Rectal smooth muscle tissue (tissue), 1 donor: Measurements from ENCODE around the gene SEMA4A.
"Not testable (repeated sequence)": the region's sequence is repeated elsewhere in the genome, so short reads cannot be mapped to it uniquely, and the experiment has no call there.

Source experiments
- H3K27ac ChIP-seq: one replicate; pipeline ENCODE4 v1.7.0; 2013; ENCODE audit warnings: low read depth, low read length, inconsistent platforms
- H3K27me3 ChIP-seq: one replicate; pipeline ENCODE4 v1.7.0; 2013; ENCODE audit warnings: low read length; ENCODE audit not compliant: control insufficient read depth, insufficient read depth
- H3K36me3 ChIP-seq: one replicate; pipeline ENCODE4 v1.7.0; 2013; ENCODE audit warnings: low read length; ENCODE audit not compliant: control insufficient read depth, insufficient read depth
- H3K4me1 ChIP-seq: one replicate; pipeline ENCODE4 v1.7.0; 2013; ENCODE audit warnings: low read length; ENCODE audit not compliant: control insufficient read depth, insufficient read depth
- H3K4me3 ChIP-seq: one replicate; pipeline ENCODE4 v1.7.0; 2013; ENCODE audit warnings: low read length
- H3K9ac ChIP-seq: one replicate; pipeline ENCODE4 v1.7.0; 2013; ENCODE audit warnings: low read length

The SEMA4A gene

DNA sequence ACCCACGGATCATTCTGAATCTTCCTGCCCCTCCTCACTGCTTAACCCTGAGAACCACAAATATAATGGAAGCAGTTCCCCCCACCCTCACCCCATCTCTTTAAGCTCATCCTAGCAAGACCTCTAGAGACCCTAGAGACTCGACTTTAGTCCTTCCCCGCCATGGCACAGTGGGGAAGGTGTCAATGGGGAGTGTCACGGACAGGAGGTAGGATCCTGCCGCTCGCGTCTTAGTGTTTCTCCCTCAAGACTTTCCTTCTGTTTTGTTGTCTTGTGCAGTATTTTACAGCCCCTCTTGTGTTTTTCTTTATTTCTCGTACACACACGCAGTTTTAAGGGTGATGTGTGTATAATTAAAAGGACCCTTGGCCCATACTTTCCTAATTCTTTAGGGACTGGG lies 58.7 kb downstream of the SEMA4A start:
- Histone ChIP-seq H3K4me3 (peak overlapping the region; percentile 95), H3K36me3 (peaks cover 13% of the 10 kb centered on the region), H3K27ac (peak overlapping the region; percentile 98), H3K9ac (peak overlapping the region; percentile 62), H3K27me3 (no peaks in the 10 kb centered on the region), H3K4me1 (peaks cover 11% of the 10 kb centered on the region)

DNA sequence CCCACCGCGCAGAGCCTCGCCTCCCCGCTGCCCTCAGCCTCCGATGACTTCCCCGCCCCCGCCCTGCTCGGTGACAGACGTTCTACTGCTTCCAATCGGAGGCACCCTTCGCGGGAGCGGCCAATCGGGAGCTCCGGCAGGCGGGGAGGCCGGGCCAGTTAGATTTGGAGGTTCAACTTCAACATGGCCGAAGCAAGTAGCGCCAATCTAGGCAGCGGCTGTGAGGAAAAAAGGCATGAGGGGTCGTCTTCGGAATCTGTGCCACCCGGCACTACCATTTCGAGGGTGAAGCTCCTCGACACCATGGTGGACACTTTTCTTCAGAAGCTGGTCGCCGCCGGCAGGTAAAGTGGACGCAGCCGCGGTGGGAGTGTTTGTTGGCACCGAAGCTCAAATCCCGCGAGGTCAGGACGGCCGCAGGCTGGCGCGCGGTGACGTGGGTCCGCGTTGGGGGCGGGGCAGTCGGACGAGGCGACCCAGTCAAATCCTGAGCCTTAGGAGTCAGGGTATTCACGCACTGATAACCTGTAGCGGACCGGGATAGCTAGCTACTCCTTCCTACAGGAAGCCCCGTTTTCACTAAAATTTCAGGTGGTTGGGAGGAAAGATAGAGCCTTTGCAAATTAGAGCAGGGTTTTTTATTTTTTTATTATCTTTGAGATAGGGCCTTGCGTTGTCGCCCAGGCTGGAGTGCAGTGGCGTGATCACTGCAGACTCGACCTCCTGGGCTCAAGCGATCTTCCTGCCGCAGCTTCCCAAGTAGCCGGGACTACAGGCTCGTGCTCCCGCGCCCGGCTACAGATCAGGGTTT lies 59.7 kb downstream of the SEMA4A start, which contains the start of gene PMF1:
PMF1 (plus strand) TSS at position 175 of the 811 bp plus-strand sequence; CDS start at position 184, 9 bp downstream.
- Histone ChIP-seq H3K9ac (peak within 1 kb of the TSS; percentile 99), H3K4me1 (peaks cover 11% of the 10 kb centered on the region), H3K27me3 (no peaks in the 10 kb centered on the region), H3K36me3 (peaks cover 13% of the 10 kb centered on the region), H3K4me3 (peak within 1 kb of the TSS; percentile 95), H3K27ac (peak within 1 kb of the TSS; percentile 98)

DNA sequence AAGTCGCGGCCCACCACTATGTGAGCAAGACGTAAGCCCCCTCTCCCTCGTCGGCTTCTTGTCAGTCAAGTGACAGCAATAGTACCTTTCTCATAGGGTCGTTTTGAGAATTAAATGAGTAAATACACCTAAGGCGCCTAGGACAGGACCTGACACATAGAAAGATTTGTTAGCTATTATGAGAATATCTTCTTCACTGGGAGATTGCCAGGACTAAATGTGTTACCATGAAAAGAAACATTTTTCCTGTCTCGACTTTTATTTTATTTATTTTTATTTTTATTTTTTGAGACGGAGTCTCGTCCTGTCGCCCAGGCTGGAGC lies 60.2 kb downstream of the SEMA4A start:
- H3K36me3 ChIP-seq, result peaks cover 10% of the 10 kb centered on the region
- peaks cover 11% of the 10 kb centered on the region for H3K4me1 ChIP-seq
- peak overlapping the region; percentile 95 for H3K4me3 ChIP-seq
- peak overlapping the region; percentile 98 for H3K27ac ChIP-seq
- peak overlapping the region; percentile 99 for H3K9ac ChIP-seq
- no peaks in the 10 kb centered on the region for H3K27me3 ChIP-seq

DNA sequence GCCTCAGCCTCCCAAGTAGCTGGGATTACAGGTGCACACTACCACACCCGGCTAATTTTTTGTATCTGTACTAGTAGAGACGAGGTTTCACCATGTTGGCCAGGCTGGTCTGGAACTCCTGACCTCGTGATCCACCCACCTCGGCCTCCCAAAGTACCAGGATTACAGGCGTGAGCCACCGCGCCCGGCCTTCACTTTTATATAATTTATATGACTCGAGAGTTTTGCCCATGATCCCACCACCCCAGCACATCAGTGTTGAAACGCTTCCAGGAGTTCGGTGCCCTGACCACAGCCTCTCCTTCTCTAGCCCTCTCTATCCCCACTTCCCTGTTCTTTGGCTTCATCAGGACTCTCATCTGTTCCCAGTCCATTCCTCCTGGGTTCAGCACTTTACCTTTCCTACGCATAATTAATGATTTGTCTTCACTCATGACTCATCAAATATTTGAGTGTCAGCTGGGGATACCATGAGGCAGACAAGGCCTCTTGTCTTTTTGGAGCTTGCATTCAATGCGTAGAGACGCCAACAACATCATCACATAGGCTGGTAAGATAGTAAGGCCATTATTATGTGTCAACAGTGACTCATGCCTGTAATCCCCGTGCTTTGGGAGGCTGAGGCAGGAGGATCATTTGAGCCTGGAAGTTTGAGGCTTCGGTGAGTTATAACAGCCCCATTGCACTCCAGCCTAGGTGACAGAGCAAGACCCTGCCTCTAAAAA lies 60.8 kb downstream of the SEMA4A start:
- Histone ChIP-seq H3K4me1 (peaks cover 11% of the 10 kb centered on the region), H3K27ac (peak overlapping the region; percentile 98), H3K36me3 (peaks cover 5% of the 10 kb centered on the region), H3K27me3 (no peaks in the 10 kb centered on the region), H3K9ac (no peak overlapping the region), H3K4me3 (peak overlapping the region; percentile 95)

DNA sequence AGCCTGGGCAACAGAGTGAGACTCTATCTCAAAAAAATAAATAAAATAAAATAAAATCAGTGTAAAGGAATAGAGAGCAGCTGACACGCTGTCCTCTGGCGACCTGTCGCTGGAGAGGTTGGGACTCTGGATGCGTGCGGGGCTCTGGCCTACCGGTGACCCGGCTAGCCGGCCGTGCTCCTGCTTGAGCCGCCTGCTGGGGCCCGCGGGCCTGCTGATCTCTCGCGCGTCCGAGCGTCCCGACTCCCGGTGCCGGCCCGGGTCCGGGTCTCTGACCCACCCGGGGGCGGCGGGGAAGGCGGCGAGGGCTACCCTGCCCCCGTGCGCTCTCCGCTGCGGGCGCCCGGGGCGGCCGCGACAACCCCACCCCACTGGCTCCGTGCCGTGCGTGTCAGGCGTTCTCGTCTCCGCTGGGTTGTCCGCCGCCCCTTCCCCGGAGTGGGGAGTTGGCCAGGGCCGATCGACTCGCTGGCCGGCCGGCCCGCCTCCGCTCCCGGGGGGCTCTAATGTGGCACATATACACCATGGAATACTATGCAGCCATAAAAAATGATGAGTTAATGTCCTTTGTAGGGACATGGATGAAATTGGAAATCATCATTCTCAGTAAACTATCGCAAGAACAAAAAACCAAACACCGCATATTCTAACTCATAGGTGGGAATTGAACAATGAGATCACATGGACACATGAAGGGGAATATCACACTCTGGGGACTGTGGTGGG lies 63.1 kb downstream of the SEMA4A start:
- H3K36me3 ChIP-seq, H3K27me3 ChIP-seq, H3K27ac ChIP-seq, H3K4me3 ChIP-seq, H3K9ac ChIP-seq: not testable (repeated sequence)
- peaks cover 11% of the 10 kb centered on the region for H3K4me1 ChIP-seq

DNA sequence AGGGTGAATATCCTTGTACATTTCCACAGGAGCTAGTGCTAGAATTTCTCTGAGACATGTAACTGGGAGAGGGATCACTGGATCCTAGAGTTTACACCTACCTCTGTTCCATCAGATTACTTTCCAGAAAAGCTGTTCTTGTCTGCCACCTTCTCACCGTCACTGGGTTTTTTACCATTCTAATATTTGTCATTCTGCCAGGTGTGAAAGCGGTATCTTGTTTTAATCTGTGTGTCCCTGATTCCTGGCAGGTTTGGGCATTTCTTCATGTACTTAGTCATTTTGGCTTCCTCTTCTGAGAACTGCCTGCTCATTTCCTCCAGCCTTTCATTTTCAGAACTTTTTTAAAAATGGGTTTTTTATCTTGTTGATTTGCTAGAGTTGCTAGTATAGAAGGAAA lies 64.5 kb downstream of the SEMA4A start:
- Histone ChIP-seq H3K27me3 (no peaks in the 10 kb centered on the region), H3K36me3 (peaks cover 12% of the 10 kb centered on the region), H3K9ac (no peak overlapping the region), H3K27ac (no peak overlapping the region), H3K4me1 (peaks cover 6% of the 10 kb centered on the region), H3K4me3 (no peak overlapping the region)

DNA sequence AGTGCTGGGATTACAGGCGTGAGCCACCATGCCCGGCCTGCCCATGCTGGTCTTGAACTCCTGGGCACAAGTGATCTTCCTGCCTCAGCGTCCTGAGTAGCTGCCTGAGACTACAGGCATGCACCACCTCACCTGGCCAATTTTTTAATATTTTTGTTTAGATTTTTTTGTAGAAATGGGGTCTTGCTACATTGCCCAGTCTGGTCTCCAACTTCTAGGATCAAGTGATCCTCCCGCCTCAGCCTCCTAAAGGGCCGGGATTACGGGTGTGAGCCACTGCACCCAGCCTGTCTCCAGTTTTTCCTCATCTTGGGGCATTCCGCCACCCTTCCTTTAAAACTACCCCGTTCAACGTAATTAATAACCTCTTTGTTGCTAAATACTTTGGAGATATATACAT lies 66.8 kb downstream of the SEMA4A start:
- no peaks in the 10 kb centered on the region for H3K4me1 ChIP-seq
- no peak overlapping the region for H3K9ac ChIP-seq
- no peak overlapping the region for H3K27ac ChIP-seq
- H3K36me3 ChIP-seq, result peaks cover 20% of the 10 kb centered on the region
- no peak overlapping the region for H3K4me3 ChIP-seq
- H3K27me3 ChIP-seq, result no peaks in the 10 kb centered on the region

DNA sequence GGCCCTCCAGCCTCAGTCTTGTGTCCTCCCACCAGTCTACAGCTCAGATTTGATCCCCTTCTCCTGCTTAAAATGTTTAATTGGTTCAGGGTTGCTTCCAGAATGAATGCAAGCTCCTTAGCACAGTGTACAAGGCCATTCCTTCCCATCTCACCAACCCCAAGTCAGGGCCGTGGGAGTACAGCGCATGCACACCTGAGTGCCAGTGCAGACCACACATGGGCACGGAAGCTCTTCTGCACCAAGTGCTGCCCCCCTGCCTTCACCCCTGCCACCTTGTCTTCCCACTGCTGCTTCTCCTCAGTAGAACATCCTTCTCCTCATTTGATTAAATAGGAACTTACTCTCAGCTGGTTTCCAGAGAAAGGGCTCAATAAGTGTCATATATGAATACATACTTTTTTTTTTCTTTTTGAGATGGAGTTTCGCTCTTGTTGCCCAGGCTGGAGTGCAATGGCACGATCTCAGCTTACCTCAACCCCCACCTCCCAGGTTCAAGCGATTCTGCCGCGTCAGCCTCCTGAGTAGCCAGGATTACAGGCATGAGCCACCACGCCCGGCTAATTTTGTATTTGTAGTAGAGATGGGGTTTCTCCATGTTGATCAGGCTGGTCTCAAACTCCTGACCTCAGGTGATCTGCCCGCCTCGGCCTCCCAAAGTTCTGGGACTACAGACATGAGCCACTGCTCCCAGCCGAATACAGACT lies 68.8 kb downstream of the SEMA4A start:
- peaks cover 22% of the 10 kb centered on the region for H3K36me3 ChIP-seq
- no peaks in the 10 kb centered on the region for H3K27me3 ChIP-seq
- no peaks in the 10 kb centered on the region for H3K4me1 ChIP-seq
- H3K27ac ChIP-seq, result no peak overlapping the region
- H3K9ac ChIP-seq, result no peak overlapping the region
- no peak overlapping the region for H3K4me3 ChIP-seq

DNA sequence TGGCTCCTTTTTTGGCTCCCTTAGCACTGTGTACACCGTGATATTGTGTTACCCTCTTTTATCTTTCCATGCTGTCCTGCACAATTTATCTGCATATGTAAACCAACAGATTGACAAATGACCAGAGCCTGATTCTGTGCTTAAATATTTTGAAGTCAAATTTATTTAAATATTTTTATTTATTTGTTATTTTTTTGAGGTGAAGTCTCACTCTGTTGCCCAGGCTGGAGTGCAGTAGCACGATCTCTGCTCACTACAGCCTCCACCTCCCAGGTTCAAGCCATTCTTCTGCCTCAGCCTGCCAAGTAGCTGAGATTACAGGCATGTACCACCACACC lies 72.3 kb downstream of the SEMA4A start:
- Histone ChIP-seq H3K4me3 (no peak overlapping the region), H3K27me3 (no peaks in the 10 kb centered on the region), H3K9ac (no peak overlapping the region), H3K27ac (no peak overlapping the region), H3K4me1 (peaks cover 7% of the 10 kb centered on the region), H3K36me3 (peaks cover 22% of the 10 kb centered on the region)

DNA sequence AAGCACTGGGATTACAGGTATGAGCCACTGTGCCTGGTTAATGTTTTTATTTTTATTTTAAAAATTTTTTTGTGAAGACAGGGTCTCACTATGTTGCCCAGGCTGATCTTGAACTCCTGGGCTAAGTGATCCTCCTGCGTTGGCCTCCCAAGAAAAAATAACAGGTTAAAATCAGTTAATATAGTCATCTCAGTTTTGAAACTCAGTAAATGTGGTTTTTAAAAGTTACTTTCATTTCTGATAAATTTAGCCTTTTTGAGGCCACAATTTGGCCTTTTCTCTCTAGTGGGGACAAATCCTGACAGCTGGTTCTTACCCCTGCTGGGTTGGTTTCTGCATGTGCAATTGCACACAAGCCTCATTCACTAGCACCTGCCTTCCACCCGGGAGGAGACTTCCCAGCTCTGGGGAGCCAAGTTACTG lies 72.7 kb downstream of the SEMA4A start:
- Histone ChIP-seq H3K27me3 (no peaks in the 10 kb centered on the region), H3K27ac (no peak overlapping the region), H3K9ac (no peak overlapping the region), H3K4me3 (no peak overlapping the region), H3K4me1 (peaks cover 7% of the 10 kb centered on the region), H3K36me3 (peaks cover 19% of the 10 kb centered on the region)

DNA sequence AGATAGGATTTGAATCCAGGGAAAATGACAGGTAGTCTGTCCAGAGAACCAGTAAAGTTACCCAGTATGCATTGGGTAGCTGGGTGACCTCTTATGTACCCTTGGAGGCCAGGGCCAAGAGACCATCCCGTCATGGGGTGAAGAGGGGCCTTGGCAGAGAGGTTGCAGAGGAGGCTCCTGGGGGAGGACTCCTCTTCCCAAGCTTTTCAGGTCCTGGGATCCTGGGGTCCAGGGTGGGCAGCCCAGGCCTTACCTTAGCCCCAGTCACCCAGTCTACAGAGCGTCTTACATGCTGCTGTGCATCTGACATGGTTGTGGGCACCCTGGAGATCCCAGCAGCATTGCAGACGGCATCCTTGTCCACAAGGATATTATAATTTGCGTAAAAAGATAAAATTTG lies 73.4 kb downstream of the SEMA4A start:
- Histone ChIP-seq H3K36me3 (peaks cover 15% of the 10 kb centered on the region), H3K4me1 (peaks cover 7% of the 10 kb centered on the region), H3K4me3 (no peak overlapping the region), H3K27ac (no peak overlapping the region), H3K27me3 (no peaks in the 10 kb centered on the region), H3K9ac (no peak overlapping the region)
